Right atrium auricular region (tissue), 2 donors: ENCODE results near the gene CYP19A1. TPM values are rescaled to one million over a fixed set of nuclear protein-coding genes. Genes with fewer than 3 reads are reported as not detected.
A peak's percentile ranks its signal among the peaks of the same experiment; 100 is the strongest.

Source experiments
- DNase-seq: peaks from one replicate; pipeline ENCODE4 v3.0.0-alpha.2; 2019; ENCODE audit warnings: low spot score
- H3K27ac ChIP-seq, 2 donors: fragments of 200-600 bp; sonication (generic); 1 replicate in 1 of 2; 2 replicates in 1 of 2; pipeline ENCODE4 v1.5.1; 2016 to 2019
- H3K27me3 ChIP-seq, 2 donors: fragments of 200-600 bp; sonication (generic); one replicate each; pipeline versions ENCODE4 v1.5.1 to v1.6.0; 2017 to 2019
- H3K36me3 ChIP-seq: fragments of 200-600 bp; sonication (generic); one replicate; pipeline ENCODE4 v1.5.1; 2016
- H3K4me1 ChIP-seq, 2 donors: fragments of 200-600 bp; sonication (generic); one replicate each; pipeline versions ENCODE4 v1.5.1 to v1.6.0; 2017 to 2019
- H3K4me3 ChIP-seq, 2 donors: fragments of 200-600 bp; sonication (generic); 1 replicate in 1 of 2; 2 replicates in 1 of 2; pipeline ENCODE4 v1.5.1; 2017 to 2019; ENCODE audit warnings: mild to moderate bottlenecking in 1 of 2, moderate library complexity in 1 of 2
- H3K9me3 ChIP-seq, 2 donors: fragments of 200-600 bp; sonication (generic); one replicate each; pipeline ENCODE4 v1.5.1; 2019
- total RNA-seq, 2 donors: library from RNA; depleted of rRNA; stranded (reverse); fragments of >200 nt; gene quantifications; one replicate each; pipeline ENCODE4 v1.1.0, GENCODE V29; 2016
- TF ChIP-seq, protein P1 (sequence below), 2 donors: fragments of 200-600 bp; sonication (generic); IDR thresholded peaks; one replicate each; pipeline ENCODE4 v1.5.1; 2019; ENCODE audit warnings: antibody characterized with exemption in 2 of 2

CYP19A1 gene
- total RNA-seq, 2 donors from 2014 or later: 2.4 TPM; not detected in 1

DNA sequence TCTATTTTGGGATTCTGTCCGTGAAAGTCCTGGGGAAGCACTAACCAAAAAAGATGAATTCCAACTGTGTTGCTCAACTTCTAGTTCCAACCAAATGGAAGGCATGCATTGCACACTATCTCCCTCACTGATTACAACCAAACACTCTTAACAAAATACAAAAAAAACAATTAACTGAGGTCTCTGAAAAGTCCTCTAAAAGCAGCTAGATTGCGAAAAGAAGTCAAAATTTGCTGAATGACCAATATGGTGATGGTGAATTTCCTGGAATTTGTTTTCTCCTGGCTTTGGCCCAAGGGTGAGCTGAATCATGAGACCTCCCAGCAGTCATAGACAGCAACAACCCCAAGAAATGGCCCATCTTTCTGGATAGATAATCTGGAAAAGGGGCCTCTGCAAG lies 28.3 kb downstream of the CYP19A1 start:
- no peak overlapping the region for H3K4me3 ChIP-seq
- peak overlapping the region in 1 of 2 donors; percentile 33 for H3K27ac ChIP-seq
- no peaks in the 10 kb centered on the region for H3K36me3 ChIP-seq
- TF ChIP-seq, protein P1, sequence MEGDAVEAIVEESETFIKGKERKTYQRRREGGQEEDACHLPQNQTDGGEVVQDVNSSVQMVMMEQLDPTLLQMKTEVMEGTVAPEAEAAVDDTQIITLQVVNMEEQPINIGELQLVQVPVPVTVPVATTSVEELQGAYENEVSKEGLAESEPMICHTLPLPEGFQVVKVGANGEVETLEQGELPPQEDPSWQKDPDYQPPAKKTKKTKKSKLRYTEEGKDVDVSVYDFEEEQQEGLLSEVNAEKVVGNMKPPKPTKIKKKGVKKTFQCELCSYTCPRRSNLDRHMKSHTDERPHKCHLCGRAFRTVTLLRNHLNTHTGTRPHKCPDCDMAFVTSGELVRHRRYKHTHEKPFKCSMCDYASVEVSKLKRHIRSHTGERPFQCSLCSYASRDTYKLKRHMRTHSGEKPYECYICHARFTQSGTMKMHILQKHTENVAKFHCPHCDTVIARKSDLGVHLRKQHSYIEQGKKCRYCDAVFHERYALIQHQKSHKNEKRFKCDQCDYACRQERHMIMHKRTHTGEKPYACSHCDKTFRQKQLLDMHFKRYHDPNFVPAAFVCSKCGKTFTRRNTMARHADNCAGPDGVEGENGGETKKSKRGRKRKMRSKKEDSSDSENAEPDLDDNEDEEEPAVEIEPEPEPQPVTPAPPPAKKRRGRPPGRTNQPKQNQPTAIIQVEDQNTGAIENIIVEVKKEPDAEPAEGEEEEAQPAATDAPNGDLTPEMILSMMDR (IDR thresholded peaks at IDR 0.05): no peak
- DNase-seq: peak; percentile 64
- no peaks in the 10 kb centered on the region for H3K9me3 ChIP-seq
- H3K27me3 ChIP-seq: no peaks in the 10 kb centered on the region
- H3K4me1 ChIP-seq: peaks cover 0 to 12% of the 10 kb centered on the region in 2 donors

DNA sequence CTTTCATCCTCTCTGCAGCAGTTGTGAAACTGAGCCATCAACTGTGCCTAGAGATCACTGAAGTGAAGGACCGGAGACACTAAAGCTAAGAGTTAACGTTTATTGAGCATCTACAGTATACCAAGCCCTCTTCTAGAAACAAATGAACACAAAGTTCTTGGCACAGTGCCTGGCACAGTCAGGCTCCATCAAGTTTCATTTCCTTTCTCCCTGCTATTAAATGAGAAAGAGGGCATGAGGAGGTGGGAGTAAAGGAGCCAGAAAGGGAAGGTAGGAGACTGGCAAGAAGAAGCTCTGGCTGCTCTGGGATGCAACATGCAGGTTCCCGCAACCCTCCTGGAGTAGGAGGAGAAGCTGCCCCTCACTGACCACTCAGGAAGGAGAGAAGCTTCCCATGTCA lies 30.6 kb downstream of the CYP19A1 start:
- peaks cover 0 to 16% of the 10 kb centered on the region in 2 donors for H3K4me1 ChIP-seq
- H3K36me3 ChIP-seq: no peaks in the 10 kb centered on the region
- H3K9me3 ChIP-seq: no peaks in the 10 kb centered on the region
- no peak overlapping the region for H3K27ac ChIP-seq
- TF ChIP-seq, protein P1 (IDR thresholded peaks at IDR 0.05): no peak
- no peak for DNase-seq
- no peak overlapping the region for H3K4me3 ChIP-seq
- no peaks in the 10 kb centered on the region for H3K27me3 ChIP-seq

DNA sequence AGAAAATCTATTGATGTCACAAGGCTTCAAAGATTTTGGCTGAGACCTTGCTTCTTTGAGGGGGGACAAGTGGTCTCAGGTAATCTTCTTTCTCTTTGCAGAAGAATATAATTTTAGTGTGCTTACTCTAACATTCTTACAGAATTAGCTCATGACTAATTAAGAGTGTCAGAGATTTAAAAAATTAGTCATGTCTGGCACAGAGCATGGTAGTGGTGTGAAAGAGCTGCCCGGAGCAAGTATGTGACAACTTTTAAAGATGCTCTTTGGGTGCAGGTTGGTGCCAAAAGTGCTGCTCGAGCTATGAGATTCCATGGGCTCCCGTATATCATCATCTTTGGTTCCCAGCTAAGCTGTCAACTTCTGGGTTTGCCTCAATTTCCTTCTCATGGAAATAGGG lies 31.1 kb downstream of the CYP19A1 start:
- H3K36me3 ChIP-seq: no peaks in the 10 kb centered on the region
- no peaks in the 10 kb centered on the region for H3K27me3 ChIP-seq
- H3K4me1 ChIP-seq: peaks cover 0 to 16% of the 10 kb centered on the region in 2 donors
- no peak for DNase-seq
- no peak overlapping the region for H3K27ac ChIP-seq
- TF ChIP-seq, protein P1 (IDR thresholded peaks at IDR 0.05): no peak
- no peaks in the 10 kb centered on the region for H3K9me3 ChIP-seq
- no peak overlapping the region for H3K4me3 ChIP-seq

DNA sequence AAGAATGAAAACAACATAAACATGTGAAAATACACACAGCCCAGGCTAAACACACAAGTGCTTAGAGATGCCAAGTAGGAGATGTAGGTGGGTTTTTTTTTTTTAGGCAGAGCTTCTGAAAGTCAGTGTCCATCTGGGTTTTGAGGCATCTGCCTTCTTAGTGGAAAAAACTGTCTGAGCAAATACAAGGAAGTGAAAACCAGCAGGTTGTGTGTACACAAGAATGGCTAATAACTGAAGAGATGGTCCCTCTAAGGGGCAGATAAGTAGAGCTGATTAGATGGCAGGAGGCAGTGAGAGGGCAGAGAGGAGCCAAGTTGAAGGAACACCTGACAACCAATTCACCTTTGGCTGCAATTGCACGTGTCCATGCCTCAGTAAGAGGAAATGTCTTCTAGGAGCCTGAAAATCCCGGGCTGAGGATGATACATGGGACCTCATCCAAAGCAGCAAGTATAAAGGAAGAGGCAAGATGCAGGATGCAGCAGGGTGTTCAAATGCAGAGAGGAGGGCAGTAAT lies 34.9 kb downstream of the CYP19A1 start:
- no peaks in the 10 kb centered on the region for H3K9me3 ChIP-seq
- H3K27me3 ChIP-seq: no peaks in the 10 kb centered on the region
- no peak overlapping the region for H3K4me3 ChIP-seq
- no peak for DNase-seq
- peaks cover 0 to 9% of the 10 kb centered on the region in 2 donors for H3K4me1 ChIP-seq
- TF ChIP-seq, protein P1 (IDR thresholded peaks at IDR 0.05): no peak
- no peaks in the 10 kb centered on the region for H3K36me3 ChIP-seq
- H3K27ac ChIP-seq: no peak overlapping the region

DNA sequence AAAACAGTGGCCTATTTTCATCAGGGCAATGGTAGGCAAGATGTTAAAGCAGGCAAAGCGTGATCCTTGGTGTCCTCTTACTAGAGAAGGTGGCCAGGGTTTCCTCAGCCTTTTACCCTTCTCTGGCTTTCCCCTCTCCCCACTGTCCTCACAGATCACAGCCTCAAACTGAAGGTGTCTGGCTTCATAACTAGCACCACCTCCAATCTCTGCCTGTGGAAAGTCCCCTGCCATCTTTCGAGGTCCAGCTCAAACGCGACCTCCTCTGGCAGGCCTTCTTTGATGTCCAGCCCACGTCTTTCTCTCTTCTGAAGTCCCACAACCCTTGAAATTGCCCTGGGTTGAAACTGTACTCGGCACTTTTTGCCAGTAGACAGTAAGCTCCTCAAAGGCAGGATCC lies 35.9 kb downstream of the CYP19A1 start:
- Histone ChIP-seq H3K27me3 (no peaks in the 10 kb centered on the region), H3K36me3 (no peaks in the 10 kb centered on the region), H3K4me3 (no peak overlapping the region), H3K27ac (no peak overlapping the region), H3K9me3 (no peaks in the 10 kb centered on the region), H3K4me1 (peaks cover 0 to 3% of the 10 kb centered on the region in 2 donors)
- TF ChIP-seq, protein P1 (IDR thresholded peaks at IDR 0.05): no peak
- DNase-seq: no peak
